LNCaP clone FGC (cell line): ENCODE measurements around the gene GPC6.
A peak's percentile ranks its signal among the peaks of the same experiment; 100 is the strongest.

ENCODE experiments used
- DNase-seq: peaks from one replicate; pipeline ENCODE4 v3.0.0-alpha.2; 2011; ENCODE audit warnings: low read depth
- H3K4me3 ChIP-seq: 2 replicates; pipeline ENCODE4 v1.5.1; 2011; ENCODE audit warnings: mild to moderate bottlenecking, low read depth, low read length, control low read depth
- CTCF ChIP-seq: IDR thresholded peaks from 2 replicates; pipeline ENCODE4 v1.5.1; 2012; ENCODE audit warnings: mild to moderate bottlenecking; ENCODE audit not compliant: control insufficient read depth, insufficient read depth; ENCODE audit errors: extremely low read depth

GPC6 gene

DNA sequence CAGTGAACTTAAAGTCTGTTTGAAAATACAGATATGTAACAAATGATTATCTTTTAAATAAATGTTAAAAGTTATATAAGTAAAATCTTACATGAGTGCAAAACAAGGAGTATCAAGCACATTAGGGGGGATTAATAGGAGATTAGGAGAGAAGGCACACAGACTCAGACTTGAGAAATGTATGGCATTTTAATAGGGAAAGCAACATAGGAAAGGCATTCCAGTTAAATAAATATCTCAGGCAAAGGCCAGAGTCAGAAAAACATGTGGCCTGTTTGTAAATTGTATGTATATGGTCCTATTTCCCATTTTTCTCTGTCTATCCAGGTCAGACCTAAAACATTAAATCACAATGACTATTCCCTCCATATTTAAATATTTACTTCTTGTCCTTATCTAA is 462.7 kb downstream of the GPC6 start:
- no peak for DNase-seq
- no peak for TF ChIP-seq CTCF
- H3K4me3 ChIP-seq, result no peak overlapping the region

- no peak for TF ChIP-seq CTCF
- no peak for DNase-seq
Measured at GRCh38 chr13:93690139-93690538, 463.5 kb downstream of the GPC6 start.

DNA sequence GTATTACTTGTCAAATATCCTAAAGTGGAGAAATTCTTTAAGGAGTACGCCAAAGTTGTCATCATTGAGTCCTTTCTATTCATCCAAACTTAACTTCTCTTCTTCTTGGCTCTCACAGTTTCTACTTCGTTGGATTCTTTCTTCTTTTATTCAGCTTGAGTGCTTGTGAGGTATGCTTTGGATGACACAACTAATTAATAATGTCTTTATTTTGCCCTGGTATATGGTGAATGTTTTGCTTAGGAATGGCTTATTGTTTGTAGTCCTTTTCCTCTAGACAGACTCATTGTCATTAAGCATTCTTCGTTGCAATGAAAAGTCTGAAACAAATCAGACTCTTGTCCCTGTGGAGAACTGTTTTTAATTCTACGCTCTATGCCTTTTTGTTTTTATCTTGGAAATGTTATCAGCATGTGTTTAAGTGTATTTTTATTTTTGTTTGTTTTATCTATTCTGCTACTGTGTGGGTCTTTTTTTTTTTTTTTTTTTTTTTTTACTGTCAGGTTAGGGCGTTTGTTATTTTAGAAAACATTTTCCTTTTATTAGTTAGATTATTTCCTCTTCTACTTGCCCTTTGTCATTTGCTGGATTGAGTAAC is 471.5 kb downstream of the GPC6 start:
- no peak overlapping the region for H3K4me3 ChIP-seq
- TF ChIP-seq CTCF, result no peak
- no peak for DNase-seq

More at GRCh38 chr13:93690139-93690538, 463.5 kb downstream of the GPC6 start:
- no peak overlapping the region for H3K4me3 ChIP-seq

GRCh38 chr13:93700115-93700514 is 473.5 kb downstream of the GPC6 start:
- no peak for DNase-seq
- no peak overlapping the region for H3K4me3 ChIP-seq
- TF ChIP-seq CTCF, result no peak

- peak; percentile 84 for DNase-seq
- TF ChIP-seq CTCF, result no peak
- H3K4me3 ChIP-seq, result no peak overlapping the region
Measured at GRCh38 chr13:93708308-93709075, 481.9 kb downstream of the GPC6 start.

DNA sequence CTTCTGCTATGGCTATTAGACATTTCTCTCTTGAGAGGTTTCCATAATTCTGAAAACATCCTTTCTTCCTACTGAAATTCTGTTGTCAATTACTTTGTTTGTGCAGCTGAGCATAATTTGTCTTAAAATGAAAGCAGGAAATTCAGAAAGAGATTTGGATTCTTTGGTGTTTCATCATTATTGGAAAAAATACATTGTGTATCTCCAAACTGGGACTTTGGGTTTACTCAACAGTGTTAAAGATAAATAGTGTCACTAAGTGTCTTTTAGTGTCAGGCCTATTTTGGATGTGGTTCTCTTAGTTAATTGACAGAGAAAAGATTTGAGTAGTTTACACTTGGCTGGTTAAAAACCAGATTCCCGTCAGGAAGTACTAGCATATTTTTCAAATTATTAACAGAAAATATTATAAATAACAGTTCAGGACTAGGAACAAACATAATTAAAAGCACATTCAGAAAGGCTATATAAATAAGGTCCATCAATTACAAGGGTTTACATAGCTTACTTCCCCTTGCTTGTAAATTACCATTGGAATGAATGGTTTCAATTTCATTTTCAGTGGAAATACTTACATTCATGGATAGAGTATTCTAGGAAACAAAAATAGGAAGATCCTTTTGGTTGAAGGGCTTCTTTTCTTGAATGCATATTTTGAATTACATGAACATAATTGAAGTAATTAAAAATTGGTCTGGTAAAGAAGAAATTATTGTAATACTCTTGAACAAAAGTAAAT is 483.1 kb downstream of the GPC6 start:
- no peak for TF ChIP-seq CTCF
- H3K4me3 ChIP-seq, result no peak overlapping the region
- DNase-seq, result no peak
